ENCODE results near the gene SUCLA2. TPM values are rescaled to one million over a fixed set of nuclear protein-coding genes. Genes with fewer than 3 reads are reported as not detected.
"Not testable (repeated sequence)": the region's sequence is repeated elsewhere in the genome, so short reads cannot be mapped to it uniquely, and the experiment has no call there.

Gene SUCLA2
- total RNA-seq, 1 donor from 2014 or later: 59.9 TPM

GRCh38 chr13:47997384-47997783 lies 3.7 kb downstream of the SUCLA2 start:
- DNase-seq (ENCODE audit: low spot score): no peak

- DNase-seq (ENCODE audit: low spot score): no peak
Measured at GRCh38 chr13:47991859-47992258, 9.2 kb downstream of the SUCLA2 start.

GRCh38 chr13:47990920-47991466 lies 10.1 kb downstream of the SUCLA2 start:
- DNase-seq (ENCODE audit: low spot score): no peak

DNA sequence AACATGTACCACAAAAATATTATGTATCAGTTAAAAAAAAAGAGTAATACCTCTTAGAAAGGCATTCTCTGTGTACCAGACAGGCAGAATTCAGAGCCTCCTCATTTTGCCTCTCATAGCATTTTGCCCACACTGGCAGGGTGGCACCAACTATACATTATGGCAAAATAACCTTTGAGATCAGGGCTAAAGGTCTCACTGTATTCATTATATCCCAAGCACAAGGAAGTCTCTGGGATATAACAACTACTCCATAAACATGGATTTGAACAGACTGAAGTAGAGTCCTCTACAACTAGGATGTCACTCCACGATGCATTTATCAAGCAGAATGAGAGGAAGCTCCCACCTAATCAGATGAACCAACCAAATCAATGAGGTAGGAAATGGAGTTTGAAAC lies 10.6 kb downstream of the SUCLA2 start:
- DNase-seq (ENCODE audit: low spot score): no peak

DNA sequence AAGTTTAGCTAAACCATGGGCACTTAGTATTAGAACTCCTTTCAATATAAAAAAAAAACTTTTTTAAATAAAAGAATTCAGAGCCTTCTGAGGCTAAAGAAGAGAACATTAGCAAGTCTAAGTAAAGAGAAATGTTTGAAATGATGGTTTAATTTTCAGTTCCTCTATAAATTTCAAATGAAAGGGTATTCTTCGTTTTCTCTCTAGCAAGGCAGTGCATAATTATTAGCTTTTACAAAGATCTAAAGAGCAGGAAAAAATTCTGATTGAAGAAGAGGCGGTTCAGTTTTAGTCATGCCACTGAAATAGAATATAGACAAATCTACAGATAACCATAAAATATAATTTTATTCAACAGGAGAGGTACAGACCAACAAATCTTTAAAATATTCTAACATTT lies 18.0 kb downstream of the SUCLA2 start:
- DNase-seq (ENCODE audit: low spot score): no peak

- DNase-seq (ENCODE audit: low spot score): no peak
Measured at GRCh38 chr13:47976325-47976724, 24.7 kb downstream of the SUCLA2 start.

DNA sequence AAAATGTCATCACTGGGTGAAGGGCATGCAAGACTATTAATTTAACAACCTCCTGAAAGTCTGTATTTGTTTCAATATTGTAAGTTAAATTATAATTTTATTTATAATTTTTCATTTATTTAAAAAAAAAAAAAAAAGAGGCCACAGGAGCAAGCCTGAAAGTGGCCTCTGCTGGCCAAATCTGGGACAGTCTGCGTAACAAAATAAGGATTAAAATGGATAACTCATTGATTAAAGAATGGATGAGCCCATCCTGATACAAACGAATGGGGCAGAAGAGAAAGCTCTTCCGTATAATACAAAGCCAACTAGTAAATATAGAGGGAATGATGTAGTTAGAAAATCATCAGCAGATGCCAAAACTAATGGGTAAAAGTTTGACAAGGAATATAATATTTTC lies 36.2 kb downstream of the SUCLA2 start:
- no peak for DNase-seq (ENCODE audit: low spot score)

GRCh38 chr13:47962237-47962636 lies 38.8 kb downstream of the SUCLA2 start:
- DNase-seq (ENCODE audit: low spot score): no peak

- DNase-seq (ENCODE audit: low spot score): no peak
Measured at GRCh38 chr13:47959468-47960247, 41.4 kb downstream of the SUCLA2 start.

DNA sequence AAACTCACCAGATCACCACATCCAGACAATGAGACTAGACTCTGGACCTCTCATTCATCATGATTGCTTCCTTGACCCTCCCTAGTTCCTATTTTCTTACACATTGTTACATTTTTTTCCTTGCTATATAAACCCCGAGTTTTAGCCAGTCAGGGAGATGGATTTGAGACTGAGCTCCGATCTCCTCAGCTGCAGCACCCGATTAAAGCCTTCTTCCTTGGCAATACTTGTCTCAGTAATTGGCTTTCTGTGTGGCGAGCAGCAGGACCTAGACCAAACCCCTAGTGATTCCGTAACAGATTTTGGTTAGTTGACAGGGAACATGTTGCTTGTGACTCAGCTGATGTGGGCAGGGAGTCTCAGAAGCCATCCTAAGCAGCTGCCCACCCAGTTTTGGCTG lies 44.0 kb downstream of the SUCLA2 start:
- DNase-seq (ENCODE audit: low spot score): no peak

DNA sequence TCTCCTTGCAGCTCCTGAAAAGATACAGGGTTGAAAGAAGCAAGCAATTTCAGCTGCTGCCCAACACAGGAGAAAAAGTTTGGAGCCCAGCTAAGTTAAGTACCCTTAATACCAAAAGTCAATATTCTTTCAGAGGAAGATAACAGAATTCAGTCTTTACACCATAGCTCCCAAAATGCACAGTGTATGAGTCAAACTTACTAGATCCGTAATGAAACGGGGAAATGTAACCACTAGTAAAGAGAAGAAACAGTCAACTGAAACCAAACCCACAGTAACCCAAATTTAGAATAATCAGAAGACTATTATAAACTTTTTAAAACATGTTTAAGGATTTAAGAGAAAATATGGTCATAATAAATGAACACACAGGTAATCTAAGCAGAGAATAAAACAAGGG lies 45.2 kb downstream of the SUCLA2 start:
- DNase-seq (ENCODE audit: low spot score): no peak

DNA sequence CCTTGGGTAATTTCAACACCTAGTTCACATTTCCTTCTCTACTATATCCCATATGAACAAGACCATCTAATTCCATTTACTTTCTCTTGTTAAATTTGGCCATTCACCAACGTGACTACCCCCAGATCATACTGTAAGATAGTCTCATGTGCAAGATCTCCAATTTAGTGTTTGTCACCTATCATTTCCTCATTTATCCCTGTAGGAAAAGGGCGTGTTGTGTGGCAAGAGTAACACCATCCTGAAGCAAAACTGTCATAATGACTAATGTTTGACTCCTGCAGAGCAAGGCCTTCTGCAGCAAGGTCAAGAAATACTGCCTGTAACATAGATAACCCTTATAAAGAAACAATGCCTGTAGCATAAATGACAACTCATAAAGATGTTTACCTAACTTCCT lies 51.3 kb downstream of the SUCLA2 start:
- no peak for DNase-seq (ENCODE audit: low spot score)

GRCh38 chr13:47945738-47946137 lies 55.3 kb downstream of the SUCLA2 start:
- DNase-seq (ENCODE audit: low spot score): no peak

- not testable (repeated sequence) for DNase-seq (ENCODE audit: low spot score)
Measured at GRCh38 chr13:47945146-47945545, 55.9 kb downstream of the SUCLA2 start.

DNA sequence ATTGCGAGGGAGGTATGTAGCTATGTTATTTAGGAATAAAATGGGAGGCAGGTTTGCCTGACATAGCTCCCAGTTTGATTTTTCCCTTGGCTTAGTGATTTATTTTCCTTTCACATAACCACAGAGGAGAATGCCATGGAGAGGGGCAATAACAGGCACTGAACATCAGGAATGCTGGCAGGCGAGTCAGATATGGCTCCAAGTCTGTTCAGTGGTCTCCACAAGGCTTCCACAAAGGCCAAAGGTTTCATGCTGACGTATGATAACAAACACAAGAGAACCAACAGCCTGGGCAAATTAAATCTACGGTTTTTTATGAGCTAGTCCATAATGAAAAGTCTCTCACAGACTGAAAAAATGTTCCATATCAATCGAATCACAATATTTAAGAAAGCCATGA lies 66.7 kb downstream of the SUCLA2 start:
- no peak for DNase-seq (ENCODE audit: low spot score)

GRCh38 chr13:47932950-47933923 lies 67.8 kb downstream of the SUCLA2 start:
- DNase-seq (ENCODE audit: low spot score): no peak

DNA sequence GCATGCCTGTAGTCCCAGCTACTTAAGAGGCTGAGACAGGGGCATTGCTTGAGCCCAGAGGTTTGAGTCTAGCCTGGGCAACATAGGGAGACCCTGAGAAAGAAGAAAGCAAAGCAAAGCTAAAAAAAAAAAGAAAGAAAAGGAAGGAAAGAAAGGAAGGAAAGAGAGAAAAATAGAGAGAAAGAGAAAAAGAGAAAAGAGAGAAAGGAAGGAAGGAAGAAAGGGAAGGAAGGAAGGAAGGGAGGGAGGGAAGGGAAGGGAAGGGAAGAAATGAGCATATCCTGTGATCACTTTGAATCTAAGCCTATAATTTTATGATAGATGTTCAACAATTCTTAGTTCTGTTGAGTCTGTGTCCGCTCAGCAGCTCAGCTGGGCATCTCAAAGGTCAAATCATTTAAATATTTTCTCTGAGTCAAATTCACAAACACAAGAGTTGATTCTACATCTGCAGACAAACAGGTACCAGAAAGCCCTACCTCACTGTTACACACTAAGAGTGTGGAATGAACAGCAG lies 70.4 kb downstream of the SUCLA2 start:
- DNase-seq (ENCODE audit: low spot score): no peak

GRCh38 chr13:47929156-47929555 lies 71.9 kb downstream of the SUCLA2 start:
- no peak for DNase-seq (ENCODE audit: low spot score)

- no peak for DNase-seq (ENCODE audit: low spot score)
Measured at GRCh38 chr13:47917022-47917574, 84.0 kb downstream of the SUCLA2 start.

- DNase-seq (ENCODE audit: low spot score): no peak
Measured at GRCh38 chr13:47908197-47908902, 92.7 kb downstream of the SUCLA2 start.

DNA sequence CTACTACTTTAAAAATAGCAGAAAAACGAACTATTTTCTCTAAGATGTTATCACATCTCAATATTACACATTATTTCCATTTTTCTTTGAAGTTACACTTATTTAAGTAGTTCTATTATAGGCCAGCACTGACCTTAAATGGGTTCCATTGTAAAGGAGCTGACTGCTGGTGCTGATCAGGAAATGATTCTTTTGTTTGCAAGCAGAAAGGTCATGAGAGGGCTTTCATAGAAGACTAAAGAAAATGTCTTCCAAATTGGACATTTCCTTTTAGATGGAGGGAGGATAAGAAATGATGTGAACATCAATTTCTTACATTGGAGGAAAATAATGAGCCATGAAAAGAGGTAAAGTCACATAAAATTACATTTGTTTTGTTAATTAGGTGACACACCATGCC lies 96.2 kb downstream of the SUCLA2 start:
- DNase-seq (ENCODE audit: low spot score): no peak
